Measurements from ENCODE around the gene RAB6B.

Gene RAB6B

GRCh38 chr3:133892541-133893231 is 3.0 kb downstream of the RAB6B start:
- Histone ChIP-seq H3K27ac (replicated peaks) (no peak overlapping the region), H3K27me3 (ENCODE audit: insufficient read depth, poor library complexity, severe bottlenecking) (peaks cover 6% of the 10 kb centered on the region), H3K4me3 (replicated peaks; ENCODE audit: insufficient read depth, low read length) (no peak overlapping the region)
- TF ChIP-seq REST (IDR thresholded peaks at IDR 0.05; ENCODE audit: insufficient replicate concordance, low read depth) (no peak), POLR2AphosphoS5 (IDR thresholded peaks at IDR 0.05; ENCODE audit: low read depth) (no peak), SPI1 (IDR thresholded peaks at IDR 0.05; ENCODE audit: borderline replicate concordance, low read depth) (no peak), GABPA (IDR thresholded peaks at IDR 0.05; ENCODE audit: low read depth) (no peak), CTCF (IDR thresholded peaks at IDR 0.05; ENCODE audit: insufficient read depth, low read length) (no peak)
- DNase-seq (ENCODE audit: low read depth in 1 of 2, low spot score in 1 of 2) = no peak

DNA sequence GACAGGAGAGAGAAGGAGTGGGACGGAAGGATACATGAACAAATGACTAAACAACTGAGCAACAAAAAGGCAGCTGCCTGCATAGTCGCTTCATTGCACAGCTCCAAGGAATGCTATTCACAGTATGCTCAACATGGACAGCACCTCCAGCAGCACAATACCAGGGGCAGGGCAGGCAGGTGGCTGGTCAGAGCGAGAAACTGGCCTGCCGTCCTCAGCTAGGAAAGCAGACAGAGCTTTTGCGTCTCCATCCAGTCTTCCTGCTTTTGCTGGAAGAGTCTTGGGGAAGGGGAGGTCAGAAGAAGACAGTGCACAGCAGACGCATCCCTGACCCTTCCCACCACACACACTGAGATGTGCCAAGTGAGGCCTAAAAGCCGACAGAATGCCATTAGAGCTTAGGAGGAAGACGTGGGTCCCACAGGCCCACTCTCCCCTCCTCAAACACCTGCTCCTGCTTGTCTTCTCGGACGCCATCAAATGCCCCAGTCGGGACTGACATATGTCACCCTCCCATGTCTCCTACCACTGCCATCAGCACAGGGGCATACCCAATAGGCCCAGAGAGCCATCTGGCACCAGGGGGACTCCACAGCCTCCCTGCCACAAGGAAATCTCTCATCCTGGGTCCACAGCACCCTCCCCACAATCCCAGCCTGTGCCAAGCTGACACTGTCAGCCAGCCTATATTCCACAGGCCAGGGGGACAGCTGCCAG is 3.9 kb downstream of the RAB6B start:
- H3K27ac ChIP-seq (replicated peaks) = no peak overlapping the region
- DNase-seq (ENCODE audit: low read depth in 1 of 2, low spot score in 1 of 2) = no peak
- no peak for TF ChIP-seq POLR2AphosphoS5 (IDR thresholded peaks at IDR 0.05; ENCODE audit: low read depth)
- TF ChIP-seq GABPA (IDR thresholded peaks at IDR 0.05; ENCODE audit: low read depth) = no peak
- no peak for TF ChIP-seq REST (IDR thresholded peaks at IDR 0.05; ENCODE audit: insufficient replicate concordance, low read depth)
- TF ChIP-seq CTCF (IDR thresholded peaks at IDR 0.05; ENCODE audit: insufficient read depth, low read length) = no peak
- no peak for TF ChIP-seq SPI1 (IDR thresholded peaks at IDR 0.05; ENCODE audit: borderline replicate concordance, low read depth)
- peaks cover 6% of the 10 kb centered on the region for H3K27me3 ChIP-seq (ENCODE audit: insufficient read depth, poor library complexity, severe bottlenecking)
- no peak overlapping the region for H3K4me3 ChIP-seq (replicated peaks; ENCODE audit: insufficient read depth, low read length)

DNA sequence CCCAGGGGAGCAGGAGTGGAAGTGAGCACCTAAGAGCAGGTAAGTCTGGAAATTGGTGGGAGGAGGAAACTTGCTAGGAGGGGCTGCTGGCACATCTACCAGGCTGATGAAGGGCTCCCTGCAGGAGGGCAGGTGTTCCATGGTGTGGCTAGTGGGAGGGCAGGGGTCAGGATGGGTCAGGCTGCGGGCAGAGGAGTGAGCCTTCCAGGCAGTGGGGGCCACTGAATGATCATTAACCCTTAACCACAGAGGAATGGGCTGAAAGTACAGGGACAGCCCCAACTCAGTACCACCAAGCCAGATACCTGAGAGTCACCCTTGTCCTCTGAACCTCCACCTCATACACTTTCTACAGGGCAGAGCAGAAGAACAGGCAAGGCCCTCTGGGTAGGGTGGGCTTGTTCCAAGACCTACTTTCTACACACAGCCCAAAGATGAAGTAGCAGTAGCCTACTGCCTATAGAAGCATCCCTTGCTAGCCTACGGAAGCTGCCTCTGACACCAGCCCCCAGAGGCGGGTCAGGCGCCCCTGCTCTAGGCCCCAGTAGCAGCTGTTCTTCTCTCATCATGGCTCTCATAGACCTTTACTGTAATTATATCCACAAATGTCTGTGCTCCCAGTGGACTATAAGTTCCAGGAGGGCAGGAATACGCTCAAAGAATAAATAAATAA is 4.6 kb downstream of the RAB6B start:
- DNase-seq (ENCODE audit: low read depth in 1 of 2, low spot score in 1 of 2) = no peak
- H3K27ac ChIP-seq (replicated peaks) = no peak overlapping the region
- peaks cover under 1% of the 10 kb centered on the region for H3K27me3 ChIP-seq (ENCODE audit: insufficient read depth, poor library complexity, severe bottlenecking)
- no peak overlapping the region for H3K4me3 ChIP-seq (replicated peaks; ENCODE audit: insufficient read depth, low read length)
- TF ChIP-seq CTCF (IDR thresholded peaks at IDR 0.05; ENCODE audit: insufficient read depth, low read length) (no peak), POLR2AphosphoS5 (IDR thresholded peaks at IDR 0.05; ENCODE audit: low read depth) (no peak), SPI1 (IDR thresholded peaks at IDR 0.05; ENCODE audit: borderline replicate concordance, low read depth) (no peak), GABPA (IDR thresholded peaks at IDR 0.05; ENCODE audit: low read depth) (no peak), REST (IDR thresholded peaks at IDR 0.05; ENCODE audit: insufficient replicate concordance, low read depth) (no peak)

Data from HL-60 (cell line).